B cell (primary cell): ENCODE results near the gene POLRMT. TPM values are rescaled to one million over a fixed set of nuclear protein-coding genes. Genes with fewer than 3 reads are reported as not detected.

Source experiments
- ATAC-seq: fragments of 200-7000 bp; cut with Tn5 transposase; one replicate; pipeline ENCODE4 v1.10.0; 2021; ENCODE audit warnings: low read depth, mild to moderate bottlenecking, moderate number of reproducible peaks, moderate library complexity
- CTCF ChIA-PET: fragments of 350-600 bp; sonication (Branson Sonifier 250); formaldehyde crosslinking; loops from one replicate; lab custom pipeline; 2021; ENCODE audit warnings: antibody characterized with exemption, inconsistent platforms; lab: Charles Lee
- POLR2A ChIA-PET: fragments of 350-600 bp; sonication (Branson Sonifier 250); formaldehyde crosslinking; loops from one replicate; lab custom pipeline; 2021; ENCODE audit warnings: antibody characterized with exemption; lab: Charles Lee
- DNase-seq: peaks from one replicate; pipeline ENCODE4 v3.0.0; 2013
- H2AFZ ChIP-seq: 2 replicates; pipeline ENCODE4 v1.6.1; 2012; ENCODE audit warnings: mild to moderate bottlenecking, low read depth, low read length; ENCODE audit not compliant: insufficient read depth, poor library complexity, severe bottlenecking
- H3K27ac ChIP-seq, 2 donors: 1 replicate in 1 of 2; 2 replicates in 1 of 2; pipeline ENCODE4 v1.5.1; 2012 to 2013; ENCODE audit warnings: low read length in 2 of 2, mild to moderate bottlenecking in 2 of 2, moderate library complexity in 1 of 2
- H3K27me3 ChIP-seq, 4 experiments: fragments of 200-600 bp in 1 of 4; sonication (generic) in 1 of 4; replicated peaks in 1 of 4; 1 replicate in 2 of 4; 2 replicates in 2 of 4; pipeline versions ENCODE4 v1.6.1 to v1.7.0; 2013 to 2016; ENCODE audit warnings: low read length in 3 of 4, mild to moderate bottlenecking in 2 of 4, mixed read lengths in 1 of 4, moderate library complexity in 1 of 4; ENCODE audit not compliant: insufficient read depth in 4 of 4, control insufficient read depth in 3 of 4; ENCODE audit errors: control extremely low read depth in 1 of 4
- H3K36me3 ChIP-seq, 2 experiments: replicated peaks in 1 of 2; 1 replicate in 1 of 2; 2 replicates in 1 of 2; pipeline versions ENCODE4 v1.6.1 to v1.7.1; 2013; ENCODE audit warnings: low read length in 1 of 2; ENCODE audit not compliant: insufficient read depth in 2 of 2, control insufficient read depth in 1 of 2; ENCODE audit errors: control extremely low read depth in 1 of 2, extremely low read depth in 1 of 2
- H3K4me1 ChIP-seq, 2 donors: fragments of 200-600 bp in 1 of 2; sonication (generic) in 1 of 2; 1 replicate in 1 of 2; 2 replicates in 1 of 2; pipeline versions ENCODE4 v1.5.1 to v1.6.1; 2013 to 2017; ENCODE audit warnings: low read length in 2 of 2; ENCODE audit not compliant: control insufficient read depth in 2 of 2, insufficient read depth in 2 of 2
- H3K4me2 ChIP-seq: replicated peaks from 2 replicates; pipeline ENCODE3; 2012; ENCODE audit warnings: mild to moderate bottlenecking, low read depth, low read length; ENCODE audit not compliant: poor library complexity, severe bottlenecking
- H3K4me3 ChIP-seq, 5 experiments: fragments of 200-600 bp in 1 of 5; sonication (generic) in 1 of 5; 1 replicate in 3 of 5; 2 replicates in 2 of 5; pipeline versions ENCODE4 v1.5.1 to v1.7.0; 2011 to 2016; ENCODE audit warnings: low read length in 4 of 5, mild to moderate bottlenecking in 4 of 5, low read depth in 2 of 5, control low read depth in 1 of 5, moderate library complexity in 1 of 5; ENCODE audit not compliant: insufficient read depth in 1 of 5; ENCODE audit errors: control extremely low read depth in 1 of 5, extremely low read depth in 1 of 5
- H3K79me2 ChIP-seq: fragments of 200-600 bp; sonication (generic); one replicate; pipeline ENCODE4 v1.6.0; 2016; ENCODE audit warnings: low read length; ENCODE audit not compliant: control insufficient read depth, insufficient read depth
- H3K9ac ChIP-seq: fragments of 200-600 bp; sonication (generic); 2 replicates; pipeline ENCODE4 v1.6.1; 2017; ENCODE audit warnings: mild to moderate bottlenecking, low read length, moderate library complexity
- H3K9me3 ChIP-seq, 3 donors: one replicate each; pipeline versions ENCODE4 v1.6.1 to v1.7.1; 2013; ENCODE audit warnings: low read length in 2 of 3; ENCODE audit not compliant: control insufficient read depth in 2 of 3, insufficient read depth in 1 of 3; ENCODE audit errors: control extremely low read depth in 1 of 3
- H4K20me1 ChIP-seq: 2 replicates; pipeline ENCODE4 v1.6.0; 2012; ENCODE audit warnings: mild to moderate bottlenecking, low read length; ENCODE audit not compliant: insufficient read depth, control insufficient read depth, poor library complexity, severe bottlenecking
- H3K27ac Mint-ChIP-seq: one replicate; pipeline ENCODE4 v1.8.0; 2021; ENCODE audit warnings: mixed read lengths
- H3K27me3 Mint-ChIP-seq: one replicate; pipeline ENCODE4 v1.8.0; 2021; ENCODE audit warnings: mixed read lengths
- H3K4me1 Mint-ChIP-seq: one replicate; pipeline ENCODE4 v1.8.0; 2021; ENCODE audit warnings: mixed read lengths
- H3K4me3 Mint-ChIP-seq: one replicate; pipeline ENCODE4 v1.8.0; 2021; ENCODE audit warnings: mixed read lengths
- H3K9me3 Mint-ChIP-seq: one replicate; pipeline ENCODE4 v1.8.0; 2022; ENCODE audit warnings: mixed read lengths; ENCODE audit not compliant: insufficient read depth
- CTCF ChIP-seq: fragments of 200-600 bp; IDR thresholded peaks from one replicate; pipeline ENCODE4 v1.8.0; 2022; ENCODE audit warnings: antibody characterized with exemption, mild to moderate bottlenecking
- EZH2 ChIP-seq: IDR thresholded peaks from 2 replicates; pipeline ENCODE4 v1.6.1; 2012; ENCODE audit warnings: borderline replicate concordance, low read depth, mild to moderate bottlenecking, moderate library complexity, low read length; ENCODE audit not compliant: insufficient read depth, poor library complexity, severe bottlenecking
- WGBS: methylation state at CpG from one replicate; pipeline ENCODE4 v1.1.5; 2013; ENCODE audit warnings: missing lambda C conversion rate; ENCODE audit not compliant: insufficient coverage; 5-methylcytosine and 5-hydroxymethylcytosine counted together
- intact Hi-C: fragments of 100-400 bp; cut with micrococcal nuclease; formaldehyde crosslinking; loops from one replicate; pipeline ENCODE4 v1.10.0; 2022
- polyA plus RNA-seq: library from polyadenylated mRNA; depleted of rRNA; stranded (reverse); fragments of >200 nt; gene quantifications from 2 replicates; pipeline ENCODE4 v1.2.3, GENCODE V29; 2012
- total RNA-seq, 2 donors: library from RNA; stranded (reverse); fragments of 120-200 nt in 1 of 2; gene quantifications; 1 replicate in 1 of 2; 2 replicates in 1 of 2; pipeline versions ENCODE4 v1.2.3 to v1.2.4, GENCODE V29; 2013 to 2022

Gene POLRMT
- total and polyA plus RNA-seq, 2 donors (not counting 1 experiment from before 2014, with no cell fraction given) = 77.8 to 98.0 TPM

- ChIA-PET CTCF (interaction anchor here (0.7 kb wide), 1 partner anchor 73 kb away, joined by 3 read pairs; no protein-coding TSS in a partner anchor), POLR2A (interaction anchor here (2.3 kb wide), 1 partner anchor 13 kb away, joined by 6 read pairs; no protein-coding TSS in a partner anchor)
- TF ChIP-seq CTCF = no peak
- no peak for TF ChIP-seq EZH2
- H3K27ac ChIP-seq = peak overlapping the region; percentile 87 to 97
- H3K4me3 ChIP-seq = peak overlapping the region; percentile 65 to 94 (median 82)
- no peaks in the 10 kb centered on the region for H3K27me3 ChIP-seq
- peaks cover 61% of the 10 kb centered on the region for H4K20me1 ChIP-seq
- no peaks in the 10 kb centered on the region for H3K9me3 Mint-ChIP-seq
- peak overlapping the region; percentile 90 for H2AFZ ChIP-seq
- peaks cover 70% of the 10 kb centered on the region for H3K79me2 ChIP-seq
- no peaks in the 10 kb centered on the region for H3K27me3 Mint-ChIP-seq
- H3K9me3 ChIP-seq = peaks cover 0 to 4% (median 0%) of the 10 kb centered on the region in 3 donors
- H3K4me1 Mint-ChIP-seq = peaks cover 56% of the 10 kb centered on the region
- peak overlapping the region; percentile 96 for H3K4me2 ChIP-seq
- H3K27ac Mint-ChIP-seq = peak overlapping the region; percentile 98
- H3K4me1 ChIP-seq = peaks cover 33 to 69% of the 10 kb centered on the region in 2 donors
- intact Hi-C loops = loop anchor here (2.0 to 10.0 kb wide), 4 partner anchors 15 to 263 kb away; partner anchors contain the start of genes ARID3A, CDC34 and POLRMT
- 3% methylated on average over 28 of the region's 31 CpGs for WGBS
- DNase-seq (peak; percentile 78), ATAC-seq (peak; percentile 34)
- peak overlapping the region; percentile 79 for H3K9ac ChIP-seq
- peaks cover 0 to 25% of the 10 kb centered on the region in 2 experiments for H3K36me3 ChIP-seq
- H3K4me3 Mint-ChIP-seq = peak overlapping the region; percentile 96
Observed at GRCh38 chr19:661427-662196, 28.3 kb upstream of the POLRMT start.
